GM13977 (cell line): ENCODE measurements around the gene M1AP.
A peak's percentile ranks its signal among the peaks of the same experiment; 100 is the strongest.

Experiments
- DNase-seq: peaks from one replicate; pipeline ENCODE4 v3.0.0; 2012; ENCODE audit warnings: low spot score
- in situ Hi-C: fragments of 300-500 bp; cut with MboI; formaldehyde crosslinking; loops from one replicate; pipeline ENCODE4 v1.12.0; 2022; ENCODE audit warnings: low sequenced_read_pairs, low pct_unique_long_range_greater_than_20kb, mixed read lengths, inconsistent platforms; ENCODE audit not compliant: unreplicated experiment
- TF ChIP-seq, protein P1 (sequence below): IDR thresholded peaks from 2 replicates; pipeline ENCODE4 v1.5.1; 2012; ENCODE audit warnings: mild to moderate bottlenecking, control low read depth; ENCODE audit not compliant: insufficient read depth; ENCODE audit errors: extremely low read depth, missing control alignments

Gene M1AP

DNA sequence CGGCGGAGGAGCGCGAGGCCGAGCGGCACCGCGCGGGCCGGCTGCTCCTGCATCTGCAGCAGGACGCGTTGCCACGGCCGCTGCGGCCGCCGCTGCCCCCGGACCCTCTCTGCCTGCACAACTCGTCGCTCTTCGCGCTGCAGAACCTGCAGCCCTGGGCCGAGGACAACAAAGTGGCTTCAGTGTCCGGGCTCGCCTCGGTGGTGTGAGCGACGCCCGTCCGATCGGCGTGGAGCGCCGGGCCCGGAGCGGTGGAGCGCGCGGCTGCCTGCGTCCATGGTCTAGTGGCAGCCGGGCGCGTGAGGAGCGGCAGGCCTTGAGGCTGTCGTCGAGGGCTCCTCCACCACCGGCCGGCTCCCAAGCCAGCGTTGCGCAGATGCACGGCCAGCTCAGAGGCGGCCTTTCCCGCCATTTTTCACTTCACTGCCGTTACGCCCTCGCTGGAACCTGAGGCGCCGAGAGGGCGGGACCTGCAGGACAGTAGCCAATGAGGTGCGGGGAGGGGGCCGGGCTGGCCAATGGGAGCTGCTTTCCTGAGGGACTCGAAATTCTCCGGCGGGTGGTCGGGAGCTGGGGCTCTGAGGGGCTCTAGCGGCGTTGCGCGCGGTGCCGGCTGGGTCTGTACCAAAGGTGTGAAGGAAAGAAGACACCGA lies 132.0 kb downstream of the M1AP start:
- TF ChIP-seq, protein P1, sequence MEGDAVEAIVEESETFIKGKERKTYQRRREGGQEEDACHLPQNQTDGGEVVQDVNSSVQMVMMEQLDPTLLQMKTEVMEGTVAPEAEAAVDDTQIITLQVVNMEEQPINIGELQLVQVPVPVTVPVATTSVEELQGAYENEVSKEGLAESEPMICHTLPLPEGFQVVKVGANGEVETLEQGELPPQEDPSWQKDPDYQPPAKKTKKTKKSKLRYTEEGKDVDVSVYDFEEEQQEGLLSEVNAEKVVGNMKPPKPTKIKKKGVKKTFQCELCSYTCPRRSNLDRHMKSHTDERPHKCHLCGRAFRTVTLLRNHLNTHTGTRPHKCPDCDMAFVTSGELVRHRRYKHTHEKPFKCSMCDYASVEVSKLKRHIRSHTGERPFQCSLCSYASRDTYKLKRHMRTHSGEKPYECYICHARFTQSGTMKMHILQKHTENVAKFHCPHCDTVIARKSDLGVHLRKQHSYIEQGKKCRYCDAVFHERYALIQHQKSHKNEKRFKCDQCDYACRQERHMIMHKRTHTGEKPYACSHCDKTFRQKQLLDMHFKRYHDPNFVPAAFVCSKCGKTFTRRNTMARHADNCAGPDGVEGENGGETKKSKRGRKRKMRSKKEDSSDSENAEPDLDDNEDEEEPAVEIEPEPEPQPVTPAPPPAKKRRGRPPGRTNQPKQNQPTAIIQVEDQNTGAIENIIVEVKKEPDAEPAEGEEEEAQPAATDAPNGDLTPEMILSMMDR = no peak
- in situ Hi-C loops = no loop called here
- DNase-seq = peak; percentile 92

DNA sequence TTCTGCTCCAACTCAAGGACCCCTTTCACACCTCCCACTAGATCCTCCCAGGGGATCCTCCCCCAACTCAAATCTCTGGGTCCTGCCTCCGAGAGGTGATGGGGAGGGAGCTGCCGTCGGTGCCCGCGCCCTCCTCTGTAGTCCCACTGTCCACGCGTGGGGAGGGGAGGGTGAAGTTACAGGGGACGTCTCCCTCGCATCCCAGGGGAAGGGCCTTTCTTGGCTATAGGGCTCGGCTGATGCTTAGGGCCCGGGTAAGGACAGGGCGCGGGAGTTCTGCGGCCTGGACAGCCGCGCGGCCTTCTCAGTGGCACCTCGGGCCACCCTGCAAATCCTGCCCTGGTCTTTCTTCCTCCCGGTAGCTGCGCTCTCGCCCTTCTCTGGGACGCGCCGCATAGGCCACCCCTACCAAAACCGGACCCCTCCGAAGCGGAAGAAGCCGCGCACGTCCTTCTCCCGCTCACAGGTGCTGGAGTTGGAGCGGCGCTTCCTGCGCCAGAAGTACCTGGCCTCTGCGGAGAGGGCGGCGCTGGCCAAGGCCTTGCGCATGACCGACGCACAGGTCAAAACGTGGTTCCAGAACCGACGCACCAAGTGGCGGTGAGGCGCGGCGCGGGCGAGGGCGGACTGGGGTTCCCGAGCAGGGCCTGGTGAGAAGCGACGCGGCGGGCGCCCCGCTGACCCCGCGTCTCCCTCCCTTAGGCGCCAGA lies 132.7 kb downstream of the M1AP start:
- TF ChIP-seq, protein P1 = no peak
- no peak for DNase-seq
- in situ Hi-C loops = no loop called here

DNA sequence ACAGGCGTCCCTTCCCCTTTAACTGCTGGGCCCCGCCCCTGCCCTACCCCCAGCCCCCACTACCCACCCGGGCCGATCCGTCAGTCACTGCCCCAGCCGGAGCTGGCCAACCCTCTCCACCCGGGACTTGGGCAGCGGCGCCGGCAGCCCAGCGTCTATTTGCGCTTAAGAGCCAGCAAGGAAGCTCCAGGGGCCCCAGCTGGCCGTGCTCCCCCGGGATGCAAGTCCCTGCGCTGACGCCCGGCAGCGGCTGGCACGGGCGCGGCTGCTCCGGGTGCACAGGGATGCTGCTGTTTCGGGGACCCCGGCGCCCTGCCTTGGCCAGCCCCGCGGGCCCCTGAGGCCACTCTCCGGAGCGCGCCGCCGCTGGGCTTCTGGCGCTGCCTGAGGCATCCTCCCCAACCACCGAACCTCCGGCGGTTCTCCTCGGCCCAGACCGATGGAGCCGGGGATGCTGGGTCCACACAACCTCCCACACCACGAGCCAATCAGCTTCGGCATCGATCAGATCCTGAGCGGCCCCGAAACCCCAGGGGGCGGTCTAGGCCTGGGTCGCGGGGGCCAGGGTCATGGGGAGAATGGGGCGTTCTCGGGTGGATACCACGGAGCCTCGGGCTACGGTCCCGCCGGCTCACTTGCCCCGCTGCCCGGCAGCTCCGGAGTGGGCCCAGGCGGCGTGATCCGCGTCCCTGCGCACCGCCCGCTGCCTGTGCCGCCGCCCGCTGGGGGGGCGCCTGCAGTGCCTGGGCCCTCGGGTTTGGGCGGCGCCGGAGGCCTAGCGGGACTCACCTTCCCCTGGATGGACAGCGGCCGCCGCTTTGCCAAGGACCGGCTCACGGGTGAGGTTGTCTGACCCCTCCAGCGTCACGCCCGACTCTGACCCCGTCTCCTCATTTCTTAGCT lies 133.5 kb downstream of the M1AP start, which contains the start of gene TLX2:
Gene TLX2, plus strand, starts transcription at position 83 of the 903 bp plus-strand sequence. Its CDS starts 357 bp downstream, at position 440.
- in situ Hi-C loops = no loop called here
- DNase-seq = no peak
- TF ChIP-seq, protein P1 = no peak

DNA sequence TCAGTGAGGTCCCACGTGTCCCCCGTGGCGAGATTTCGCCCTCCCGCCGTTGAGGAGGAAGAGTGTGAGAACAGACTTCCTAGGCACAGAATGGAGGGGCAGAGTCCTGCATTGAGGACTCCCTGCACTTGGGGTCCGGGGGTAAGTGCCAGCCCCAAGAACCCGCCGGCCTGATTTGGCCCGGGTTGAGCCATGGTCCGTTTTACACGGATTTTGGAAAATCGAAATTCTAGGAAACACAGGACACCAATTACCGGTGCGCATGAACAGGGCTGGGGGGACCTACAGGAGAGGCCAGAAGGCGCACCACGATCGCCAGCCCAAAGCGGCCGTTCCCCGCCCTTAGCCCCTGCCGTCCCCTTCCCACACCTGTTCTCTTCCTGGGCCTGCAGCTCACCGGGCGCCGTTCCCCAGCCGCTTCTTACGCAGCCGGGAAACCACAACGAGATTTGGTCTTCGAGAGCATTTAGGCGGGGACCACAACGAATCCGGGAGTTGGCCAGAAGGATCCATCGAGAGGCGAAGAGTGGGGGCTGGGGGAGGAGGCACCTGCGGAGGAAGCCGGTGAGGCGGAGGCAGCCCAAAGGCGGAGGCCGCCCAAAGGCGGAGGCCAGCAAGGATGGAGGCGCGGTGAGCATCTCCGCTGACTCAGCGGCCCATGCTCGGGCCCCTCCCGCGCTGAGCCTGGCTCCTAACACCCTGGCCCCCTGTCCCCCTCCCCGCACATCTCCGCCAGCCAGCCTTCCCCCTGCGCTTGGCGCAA lies 134.3 kb downstream of the M1AP start:
- in situ Hi-C loops = no loop called here
- peak; percentile 54 for DNase-seq
- TF ChIP-seq, protein P1 = no peak

DNA sequence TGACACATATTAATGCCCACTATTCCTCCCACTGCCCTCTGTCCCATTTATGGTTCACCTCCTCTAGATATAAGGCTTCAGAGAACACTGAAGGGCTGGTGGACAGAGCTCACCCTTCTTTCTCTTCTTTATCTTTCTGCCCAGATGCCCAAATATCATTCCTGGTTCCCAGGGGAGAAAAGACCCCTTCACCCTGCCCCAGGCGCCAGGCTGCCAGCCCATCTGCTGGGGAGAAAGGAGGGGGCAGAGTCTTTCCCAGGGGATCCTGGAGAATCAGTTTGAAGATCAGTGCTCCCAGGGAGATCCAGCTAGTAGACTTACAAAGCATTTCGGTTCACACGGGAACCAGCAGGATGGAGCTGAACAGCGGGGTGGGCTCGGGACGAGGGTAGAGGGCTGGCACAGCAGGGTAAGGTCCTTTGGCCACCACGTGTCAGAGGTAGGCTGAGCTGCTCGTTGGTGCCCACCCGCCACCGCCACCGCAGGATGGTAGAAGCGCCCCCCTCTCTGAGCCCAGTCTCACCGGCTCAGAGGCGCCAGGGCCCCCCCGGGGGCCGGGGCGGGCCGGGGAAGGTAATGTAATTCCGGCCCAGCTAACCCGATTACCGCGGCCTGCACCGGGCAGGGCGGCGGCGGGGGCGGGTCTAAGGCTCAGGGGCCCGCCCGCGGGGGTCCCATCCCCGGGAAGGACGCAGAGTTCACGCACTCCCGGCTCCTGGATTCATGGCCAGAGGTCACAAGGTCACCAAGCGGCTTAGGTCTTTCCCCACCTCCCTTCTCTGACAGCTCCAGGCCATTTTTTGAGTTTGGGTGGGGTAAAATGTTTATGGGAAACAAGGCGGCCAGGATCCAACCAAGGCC lies 135.2 kb downstream of the M1AP start:
- DNase-seq = no peak
- in situ Hi-C loops = no loop called here
- TF ChIP-seq, protein P1 = no peak
